WTC11 (cell line): Measurements from ENCODE around the gene PCDH9.

Experiments used
- NFE2L1 ChIP-seq: sonication (generic); formaldehyde crosslinking; IDR thresholded peaks from 2 replicates; pipeline ENCODE4 v1.8.1; 2023; ENCODE audit warnings: missing genetic modification reagents
- TF ChIP-seq, protein P1 (sequence below): sonication (generic); formaldehyde crosslinking; IDR thresholded peaks from 2 replicates; pipeline ENCODE4 v1.8.0; 2022; ENCODE audit warnings: missing genetic modification reagents
- TF ChIP-seq, protein P2 (sequence below): fragments of 200-600 bp; IDR thresholded peaks from 2 replicates; pipeline ENCODE4 v1.8.0; 2022; ENCODE audit warnings: antibody characterized with exemption
- TF ChIP-seq, protein P3 (sequence below): sonication (generic); formaldehyde crosslinking; IDR thresholded peaks from 2 replicates; pipeline ENCODE4 v1.8.1; 2022; ENCODE audit warnings: low read depth, mild to moderate bottlenecking, moderate library complexity, missing genetic modification reagents, borderline replicate concordance
- TF ChIP-seq, protein P4 (sequence below): sonication (generic); formaldehyde crosslinking; IDR thresholded peaks from 2 replicates; pipeline ENCODE4 v1.8.0; 2022; ENCODE audit warnings: mild to moderate bottlenecking, missing genetic modification reagents

DNA sequence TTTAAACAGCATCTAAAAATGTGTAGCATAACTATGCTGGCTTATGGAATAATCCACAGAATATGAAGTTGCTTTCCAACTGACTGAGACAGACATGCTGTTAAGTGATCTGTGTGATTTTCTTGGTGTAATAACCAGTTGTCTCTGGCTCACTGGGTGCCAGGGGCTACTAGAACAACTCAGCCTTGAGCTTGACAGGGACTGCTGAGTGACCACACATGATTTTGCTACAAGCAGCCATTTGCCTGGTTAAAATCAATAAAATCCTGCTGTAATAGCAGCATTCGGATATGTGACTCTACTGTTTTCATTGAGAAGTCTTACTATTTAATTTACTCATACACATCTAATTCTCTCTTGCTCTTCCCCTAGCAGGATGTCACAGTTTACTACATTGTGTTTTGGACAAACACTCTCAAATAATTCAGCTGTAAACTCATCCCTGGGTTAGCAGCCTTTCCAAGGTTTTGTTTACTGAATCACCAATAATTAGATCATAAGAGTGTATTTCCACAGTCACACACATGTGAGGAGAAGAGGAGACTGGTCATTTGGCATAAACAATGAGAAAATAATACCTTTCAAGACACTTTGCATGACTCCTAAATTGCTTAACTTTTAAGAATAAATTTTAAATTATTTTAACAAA, 426.2 kb downstream of the PCDH9 start:
- TF ChIP-seq, protein P1, sequence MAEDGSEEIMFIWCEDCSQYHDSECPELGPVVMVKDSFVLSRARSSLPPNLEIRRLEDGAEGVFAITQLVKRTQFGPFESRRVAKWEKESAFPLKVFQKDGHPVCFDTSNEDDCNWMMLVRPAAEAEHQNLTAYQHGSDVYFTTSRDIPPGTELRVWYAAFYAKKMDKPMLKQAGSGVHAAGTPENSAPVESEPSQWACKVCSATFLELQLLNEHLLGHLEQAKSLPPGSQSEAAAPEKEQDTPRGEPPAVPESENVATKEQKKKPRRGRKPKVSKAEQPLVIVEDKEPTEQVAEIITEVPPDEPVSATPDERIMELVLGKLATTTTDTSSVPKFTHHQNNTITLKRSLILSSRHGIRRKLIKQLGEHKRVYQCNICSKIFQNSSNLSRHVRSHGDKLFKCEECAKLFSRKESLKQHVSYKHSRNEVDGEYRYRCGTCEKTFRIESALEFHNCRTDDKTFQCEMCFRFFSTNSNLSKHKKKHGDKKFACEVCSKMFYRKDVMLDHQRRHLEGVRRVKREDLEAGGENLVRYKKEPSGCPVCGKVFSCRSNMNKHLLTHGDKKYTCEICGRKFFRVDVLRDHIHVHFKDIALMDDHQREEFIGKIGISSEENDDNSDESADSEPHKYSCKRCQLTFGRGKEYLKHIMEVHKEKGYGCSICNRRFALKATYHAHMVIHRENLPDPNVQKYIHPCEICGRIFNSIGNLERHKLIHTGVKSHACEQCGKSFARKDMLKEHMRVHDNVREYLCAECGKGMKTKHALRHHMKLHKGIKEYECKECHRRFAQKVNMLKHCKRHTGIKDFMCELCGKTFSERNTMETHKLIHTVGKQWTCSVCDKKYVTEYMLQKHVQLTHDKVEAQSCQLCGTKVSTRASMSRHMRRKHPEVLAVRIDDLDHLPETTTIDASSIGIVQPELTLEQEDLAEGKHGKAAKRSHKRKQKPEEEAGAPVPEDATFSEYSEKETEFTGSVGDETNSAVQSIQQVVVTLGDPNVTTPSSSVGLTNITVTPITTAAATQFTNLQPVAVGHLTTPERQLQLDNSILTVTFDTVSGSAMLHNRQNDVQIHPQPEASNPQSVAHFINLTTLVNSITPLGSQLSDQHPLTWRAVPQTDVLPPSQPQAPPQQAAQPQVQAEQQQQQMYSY (CRISPR knock-in tag) = no peak
- TF ChIP-seq, protein P2, sequence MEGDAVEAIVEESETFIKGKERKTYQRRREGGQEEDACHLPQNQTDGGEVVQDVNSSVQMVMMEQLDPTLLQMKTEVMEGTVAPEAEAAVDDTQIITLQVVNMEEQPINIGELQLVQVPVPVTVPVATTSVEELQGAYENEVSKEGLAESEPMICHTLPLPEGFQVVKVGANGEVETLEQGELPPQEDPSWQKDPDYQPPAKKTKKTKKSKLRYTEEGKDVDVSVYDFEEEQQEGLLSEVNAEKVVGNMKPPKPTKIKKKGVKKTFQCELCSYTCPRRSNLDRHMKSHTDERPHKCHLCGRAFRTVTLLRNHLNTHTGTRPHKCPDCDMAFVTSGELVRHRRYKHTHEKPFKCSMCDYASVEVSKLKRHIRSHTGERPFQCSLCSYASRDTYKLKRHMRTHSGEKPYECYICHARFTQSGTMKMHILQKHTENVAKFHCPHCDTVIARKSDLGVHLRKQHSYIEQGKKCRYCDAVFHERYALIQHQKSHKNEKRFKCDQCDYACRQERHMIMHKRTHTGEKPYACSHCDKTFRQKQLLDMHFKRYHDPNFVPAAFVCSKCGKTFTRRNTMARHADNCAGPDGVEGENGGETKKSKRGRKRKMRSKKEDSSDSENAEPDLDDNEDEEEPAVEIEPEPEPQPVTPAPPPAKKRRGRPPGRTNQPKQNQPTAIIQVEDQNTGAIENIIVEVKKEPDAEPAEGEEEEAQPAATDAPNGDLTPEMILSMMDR = no peak
- TF ChIP-seq, protein P3, sequence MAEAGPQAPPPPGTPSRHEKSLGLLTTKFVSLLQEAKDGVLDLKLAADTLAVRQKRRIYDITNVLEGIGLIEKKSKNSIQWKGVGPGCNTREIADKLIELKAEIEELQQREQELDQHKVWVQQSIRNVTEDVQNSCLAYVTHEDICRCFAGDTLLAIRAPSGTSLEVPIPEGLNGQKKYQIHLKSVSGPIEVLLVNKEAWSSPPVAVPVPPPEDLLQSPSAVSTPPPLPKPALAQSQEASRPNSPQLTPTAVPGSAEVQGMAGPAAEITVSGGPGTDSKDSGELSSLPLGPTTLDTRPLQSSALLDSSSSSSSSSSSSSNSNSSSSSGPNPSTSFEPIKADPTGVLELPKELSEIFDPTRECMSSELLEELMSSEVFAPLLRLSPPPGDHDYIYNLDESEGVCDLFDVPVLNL (CRISPR knock-in tag) = no peak
- no peak for TF ChIP-seq NFE2L1 (CRISPR knock-in tag)
- TF ChIP-seq, protein P4, sequence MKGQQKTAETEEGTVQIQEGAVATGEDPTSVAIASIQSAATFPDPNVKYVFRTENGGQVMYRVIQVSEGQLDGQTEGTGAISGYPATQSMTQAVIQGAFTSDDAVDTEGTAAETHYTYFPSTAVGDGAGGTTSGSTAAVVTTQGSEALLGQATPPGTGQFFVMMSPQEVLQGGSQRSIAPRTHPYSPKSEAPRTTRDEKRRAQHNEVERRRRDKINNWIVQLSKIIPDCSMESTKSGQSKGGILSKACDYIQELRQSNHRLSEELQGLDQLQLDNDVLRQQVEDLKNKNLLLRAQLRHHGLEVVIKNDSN (CRISPR knock-in tag) = no peak
